Measurements from ENCODE around the gene MTX2. TPM values are rescaled to one million over a fixed set of nuclear protein-coding genes. Genes with fewer than 3 reads are reported as not detected.

The MTX2 gene
- 10 to 100 TPM; 28.1 to 32.1 (median 31.3) TPM for total RNA-seq

- Histone ChIP-seq H3K36me3 (no peaks in the 10 kb centered on the region), H3K9me3 (no peaks in the 10 kb centered on the region), H3K27me3 (no peaks in the 10 kb centered on the region), H3K4me1 (peaks cover 0 to 4% of the 10 kb centered on the region in 2 donors), H3K27ac (peak within 1 kb of the TSS; percentile 77 to 78), H3K4me3 (peak within 1 kb of the TSS; percentile 79 to 80)
- intact Hi-C loops (cut with DNase I; ENCODE audit: low total_unique reads) = loop anchor here (10.0 kb wide), 1 partner anchor 185 kb away; no protein-coding TSS in a partner anchor
- TF ChIP-seq CTCF (IDR thresholded peaks at IDR 0.05) (peak in 3 of 4 experiments; percentile 13 to 43 (median 17)), POLR2A (IDR thresholded peaks at IDR 0.05) (peak in 1 of 2 donors; percentile 38)
- peak; percentile 56 to 73 for DNase-seq
These were observed at the start of gene MTX2 for GRCh38 chr2:176269319-176270099. Gene MTX2 (plus strand): TSS chr2:176269442. CDS start chr2:176269630, 188 bp downstream.

GRCh38 chr2:176227874-176228273 is 41.4 kb upstream of the MTX2 start:
- Histone ChIP-seq H3K27me3 (peaks cover 0 to 3% of the 10 kb centered on the region in 2 donors), H3K4me1 (no peaks in the 10 kb centered on the region), H3K27ac (no peak overlapping the region), H3K36me3 (no peaks in the 10 kb centered on the region), H3K4me3 (no peak overlapping the region), H3K9me3 (no peaks in the 10 kb centered on the region)
- intact Hi-C loops (cut with DNase I; ENCODE audit: low total_unique reads) = no loop called here
- TF ChIP-seq CTCF (IDR thresholded peaks at IDR 0.05) = no peak
- no peak for TF ChIP-seq POLR2A (IDR thresholded peaks at IDR 0.05)
- no peak for DNase-seq

- Histone ChIP-seq H3K9me3 (no peaks in the 10 kb centered on the region), H3K4me1 (no peaks in the 10 kb centered on the region), H3K27me3 (no peaks in the 10 kb centered on the region), H3K4me3 (no peak overlapping the region), H3K36me3 (no peaks in the 10 kb centered on the region), H3K27ac (no peak overlapping the region)
- DNase-seq = no peak
- no peak for TF ChIP-seq CTCF (IDR thresholded peaks at IDR 0.05)
- no peak for TF ChIP-seq POLR2A (IDR thresholded peaks at IDR 0.05)
- intact Hi-C loops (cut with DNase I; ENCODE audit: low total_unique reads) = no loop called here
These were observed 35.1 kb upstream of the MTX2 start for GRCh38 chr2:176234156-176234555.

GRCh38 chr2:176234940-176235339 is 34.3 kb upstream of the MTX2 start:
- H3K36me3 ChIP-seq = no peaks in the 10 kb centered on the region
- intact Hi-C loops (cut with DNase I; ENCODE audit: low total_unique reads) = no loop called here

More at GRCh38 chr2:176234940-176235339, 34.3 kb upstream of the MTX2 start:
- Histone ChIP-seq H3K9me3 (no peaks in the 10 kb centered on the region), H3K4me1 (no peaks in the 10 kb centered on the region), H3K27me3 (no peaks in the 10 kb centered on the region), H3K4me3 (no peak overlapping the region), H3K27ac (no peak overlapping the region)
- TF ChIP-seq CTCF (IDR thresholded peaks at IDR 0.05) = no peak
- TF ChIP-seq POLR2A (IDR thresholded peaks at IDR 0.05) = no peak
- no peak for DNase-seq
